Measurements from ENCODE around the gene ZC3H13. TPM values are rescaled to one million over a fixed set of nuclear protein-coding genes. Genes with fewer than 3 reads are reported as not detected.

The ZC3H13 gene
- total and polyA plus RNA-seq, 2 donors (not counting 1 experiment from before 2014, with no cell fraction given) = 4.8 to 65.7 TPM

DNA sequence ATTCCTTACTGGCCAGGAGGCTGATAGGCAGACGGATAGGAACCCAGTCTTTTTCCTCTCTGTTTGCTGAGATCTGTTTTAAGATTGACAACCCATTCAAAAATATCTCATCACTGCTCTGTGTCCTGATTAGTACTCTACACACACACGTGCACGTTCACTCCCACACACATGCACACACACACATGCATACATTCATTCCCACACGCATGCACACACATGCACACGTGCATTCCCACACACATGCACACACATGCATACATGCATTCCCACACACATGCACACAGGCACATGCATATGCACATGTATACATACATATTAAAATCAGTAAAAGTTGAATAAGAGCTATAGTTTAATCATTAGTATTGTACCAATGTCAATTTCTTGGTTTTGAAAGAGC, 120.4 kb downstream of the ZC3H13 start:
- H3K36me3 ChIP-seq (replicated peaks in 1 of 2; ENCODE audit: control extremely low read depth in 1 of 2, control insufficient read depth in 1 of 2, extremely low read depth in 1 of 2, insufficient read depth in 2 of 2, low read length in 1 of 2) = no peaks in the 10 kb centered on the region
- no peak for ATAC-seq (ENCODE audit: low read depth)
- H3K27ac Mint-ChIP-seq = no peak overlapping the region
- no peak overlapping the region for H3K27ac ChIP-seq (ENCODE audit: low read length in 2 of 2)
- peaks cover 35% of the 10 kb centered on the region for H3K27me3 Mint-ChIP-seq
- H3K4me1 Mint-ChIP-seq = no peaks in the 10 kb centered on the region
- no peak overlapping the region for H3K4me3 ChIP-seq (ENCODE audit: control extremely low read depth in 1 of 5, extremely low read depth in 1 of 5, insufficient read depth in 1 of 5, low read depth in 2 of 5, low read length in 4 of 5)
- H2AFZ ChIP-seq (ENCODE audit: insufficient read depth, low read depth, low read length, poor library complexity, severe bottlenecking) = no peak overlapping the region
- no peaks in the 10 kb centered on the region for H3K9me3 Mint-ChIP-seq (ENCODE audit: insufficient read depth)
- H3K9ac ChIP-seq (ENCODE audit: low read length) = no peak overlapping the region
- no peaks in the 10 kb centered on the region for H3K4me1 ChIP-seq (ENCODE audit: control insufficient read depth in 2 of 2, insufficient read depth in 2 of 2, low read length in 2 of 2)
- DNase-seq = no peak
- H4K20me1 ChIP-seq (ENCODE audit: control insufficient read depth, insufficient read depth, low read length, poor library complexity, severe bottlenecking) = no peaks in the 10 kb centered on the region
- WGBS (ENCODE audit: insufficient coverage) = 75% methylated on average over 5 of the region's 5 CpGs
- H3K4me3 Mint-ChIP-seq = no peak overlapping the region
- POLR2A ChIA-PET = no interaction called here
- H3K27me3 ChIP-seq (replicated peaks in 1 of 4; ENCODE audit: control extremely low read depth in 1 of 4, control insufficient read depth in 3 of 4, insufficient read depth in 4 of 4, low read length in 3 of 4) = peaks cover 0 to 13% (median 0%) of the 10 kb centered on the region in 4 experiments
- intact Hi-C loops (cut with micrococcal nuclease) = no loop called here
- CTCF ChIA-PET = no interaction called here
- H3K4me2 ChIP-seq (replicated peaks; ENCODE audit: low read depth, low read length, poor library complexity, severe bottlenecking) = no peak overlapping the region
- peaks cover 0 to 4% (median 0%) of the 10 kb centered on the region in 3 donors for H3K9me3 ChIP-seq (ENCODE audit: control extremely low read depth in 1 of 3, control insufficient read depth in 2 of 3, insufficient read depth in 1 of 3, low read length in 2 of 3)
- TF ChIP-seq, protein P1, sequence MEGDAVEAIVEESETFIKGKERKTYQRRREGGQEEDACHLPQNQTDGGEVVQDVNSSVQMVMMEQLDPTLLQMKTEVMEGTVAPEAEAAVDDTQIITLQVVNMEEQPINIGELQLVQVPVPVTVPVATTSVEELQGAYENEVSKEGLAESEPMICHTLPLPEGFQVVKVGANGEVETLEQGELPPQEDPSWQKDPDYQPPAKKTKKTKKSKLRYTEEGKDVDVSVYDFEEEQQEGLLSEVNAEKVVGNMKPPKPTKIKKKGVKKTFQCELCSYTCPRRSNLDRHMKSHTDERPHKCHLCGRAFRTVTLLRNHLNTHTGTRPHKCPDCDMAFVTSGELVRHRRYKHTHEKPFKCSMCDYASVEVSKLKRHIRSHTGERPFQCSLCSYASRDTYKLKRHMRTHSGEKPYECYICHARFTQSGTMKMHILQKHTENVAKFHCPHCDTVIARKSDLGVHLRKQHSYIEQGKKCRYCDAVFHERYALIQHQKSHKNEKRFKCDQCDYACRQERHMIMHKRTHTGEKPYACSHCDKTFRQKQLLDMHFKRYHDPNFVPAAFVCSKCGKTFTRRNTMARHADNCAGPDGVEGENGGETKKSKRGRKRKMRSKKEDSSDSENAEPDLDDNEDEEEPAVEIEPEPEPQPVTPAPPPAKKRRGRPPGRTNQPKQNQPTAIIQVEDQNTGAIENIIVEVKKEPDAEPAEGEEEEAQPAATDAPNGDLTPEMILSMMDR (IDR thresholded peaks at IDR 0.05) = no peak
- TF ChIP-seq EZH2 (IDR thresholded peaks at IDR 0.05; ENCODE audit: borderline replicate concordance, insufficient read depth, low read depth, low read length, poor library complexity, severe bottlenecking) = no peak
- no peaks in the 10 kb centered on the region for H3K79me2 ChIP-seq (ENCODE audit: control insufficient read depth, insufficient read depth, low read length)

DNA sequence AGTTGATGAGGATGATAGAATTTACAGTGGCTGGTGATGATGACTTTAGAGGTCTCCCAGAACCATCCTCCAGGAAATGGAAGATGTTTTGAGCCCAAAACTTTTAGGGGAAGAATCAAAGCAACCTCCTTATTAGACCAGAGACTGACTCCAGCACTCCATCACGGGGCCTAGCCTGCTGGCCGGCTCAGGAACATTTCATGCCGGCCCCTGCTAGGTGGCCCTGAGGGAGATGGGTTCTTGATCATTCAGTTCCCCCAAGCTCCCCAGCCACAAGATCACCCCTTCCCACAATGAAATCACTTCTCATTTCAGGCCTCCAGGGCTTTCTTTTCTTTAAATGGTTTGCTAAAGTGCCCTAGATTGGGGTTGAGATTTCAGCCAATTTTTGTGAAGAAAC, 121.3 kb downstream of the ZC3H13 start:
- peaks cover 0 to 4% (median 0%) of the 10 kb centered on the region in 3 donors for H3K9me3 ChIP-seq (ENCODE audit: control extremely low read depth in 1 of 3, control insufficient read depth in 2 of 3, insufficient read depth in 1 of 3, low read length in 2 of 3)
- WGBS (ENCODE audit: insufficient coverage) = 94% methylated on average over 3 of the region's 3 CpGs
- Mint-ChIP-seq H3K27ac (no peak overlapping the region), H3K27me3 (peaks cover 29% of the 10 kb centered on the region), H3K4me3 (no peak overlapping the region), H3K9me3 (ENCODE audit: insufficient read depth) (no peaks in the 10 kb centered on the region), H3K4me1 (no peaks in the 10 kb centered on the region)
- TF ChIP-seq, protein P1 (IDR thresholded peaks at IDR 0.05) = no peak
- TF ChIP-seq EZH2 (IDR thresholded peaks at IDR 0.05; ENCODE audit: borderline replicate concordance, insufficient read depth, low read depth, low read length, poor library complexity, severe bottlenecking) = no peak
- no peak overlapping the region for H3K9ac ChIP-seq (ENCODE audit: low read length)
- no peak overlapping the region for H3K27ac ChIP-seq (ENCODE audit: low read length in 2 of 2)
- H3K79me2 ChIP-seq (ENCODE audit: control insufficient read depth, insufficient read depth, low read length) = no peaks in the 10 kb centered on the region
- DNase-seq = no peak
- peaks cover 0 to 13% (median 0%) of the 10 kb centered on the region in 4 experiments for H3K27me3 ChIP-seq (replicated peaks in 1 of 4; ENCODE audit: control extremely low read depth in 1 of 4, control insufficient read depth in 3 of 4, insufficient read depth in 4 of 4, low read length in 3 of 4)
- H4K20me1 ChIP-seq (ENCODE audit: control insufficient read depth, insufficient read depth, low read length, poor library complexity, severe bottlenecking) = no peaks in the 10 kb centered on the region
- intact Hi-C loops (cut with micrococcal nuclease) = no loop called here
- H3K4me3 ChIP-seq (ENCODE audit: control extremely low read depth in 1 of 5, extremely low read depth in 1 of 5, insufficient read depth in 1 of 5, low read depth in 2 of 5, low read length in 4 of 5) = no peak overlapping the region
- H3K4me1 ChIP-seq (ENCODE audit: control insufficient read depth in 2 of 2, insufficient read depth in 2 of 2, low read length in 2 of 2) = no peaks in the 10 kb centered on the region
- no peak overlapping the region for H3K4me2 ChIP-seq (replicated peaks; ENCODE audit: low read depth, low read length, poor library complexity, severe bottlenecking)
- ChIA-PET POLR2A (no interaction called here), CTCF (no interaction called here)
- ATAC-seq (ENCODE audit: low read depth) = no peak
- no peak overlapping the region for H2AFZ ChIP-seq (ENCODE audit: insufficient read depth, low read depth, low read length, poor library complexity, severe bottlenecking)
- no peaks in the 10 kb centered on the region for H3K36me3 ChIP-seq (replicated peaks in 1 of 2; ENCODE audit: control extremely low read depth in 1 of 2, control insufficient read depth in 1 of 2, extremely low read depth in 1 of 2, insufficient read depth in 2 of 2, low read length in 1 of 2)

All from B cell (primary cell).